GM19025 (cell line): Measurements from ENCODE around the gene AKR1E2.
"Not testable (repeated sequence)": the region's sequence is repeated elsewhere in the genome, so short reads cannot be mapped to it uniquely, and the experiment has no call there.

ENCODE experiments used
- ATAC-seq: cut with Tn5 transposase; IDR thresholded peaks from one replicate; pipeline ENCODE4 v1.9.1; 2021; ENCODE audit warnings: mild to moderate bottlenecking, low read depth, moderate library complexity; ENCODE audit not compliant: unreplicated experiment

The AKR1E2 gene

GRCh38 chr10:4812046-4812445, 14.0 kb upstream of the AKR1E2 start:
- ATAC-seq = no peak

GRCh38 chr10:4813023-4813422, 13.0 kb upstream of the AKR1E2 start:
- no peak for ATAC-seq

GRCh38 chr10:4813496-4813895, 12.5 kb upstream of the AKR1E2 start:
- ATAC-seq = no peak

- ATAC-seq = not testable (repeated sequence)
Measured at GRCh38 chr10:4815646-4816180, 10.3 kb upstream of the AKR1E2 start.

- no peak for ATAC-seq
Measured at GRCh38 chr10:4816966-4817365, 9.0 kb upstream of the AKR1E2 start.

- ATAC-seq = no peak
Measured at GRCh38 chr10:4819067-4819466, 6.9 kb upstream of the AKR1E2 start.

GRCh38 chr10:4819707-4820106, 6.3 kb upstream of the AKR1E2 start:
- ATAC-seq = no peak

- ATAC-seq = no peak
Measured at GRCh38 chr10:4820804-4821401, 5.1 kb upstream of the AKR1E2 start.

- no peak for ATAC-seq
Measured at GRCh38 chr10:4822208-4822607, 3.8 kb upstream of the AKR1E2 start.

- no peak for ATAC-seq
Measured at GRCh38 chr10:4824791-4825310, 1.2 kb upstream of the AKR1E2 start.

- no peak for ATAC-seq
Measured at GRCh38 chr10:4825456-4825867, 545 bp upstream of the AKR1E2 start.

- ATAC-seq = no peak
Measured at GRCh38 chr10:4826792-4827324, 851 bp downstream of the AKR1E2 start.

GRCh38 chr10:4828005-4828404, 2.0 kb downstream of the AKR1E2 start:
- ATAC-seq = no peak

GRCh38 chr10:4830551-4830950, 4.5 kb downstream of the AKR1E2 start:
- ATAC-seq = no peak

- no peak for ATAC-seq
Measured at GRCh38 chr10:4831091-4831490, 5.1 kb downstream of the AKR1E2 start.

GRCh38 chr10:4833286-4833685, 7.3 kb downstream of the AKR1E2 start:
- ATAC-seq = no peak

- ATAC-seq = no peak
Measured at GRCh38 chr10:4834898-4835405, 8.9 kb downstream of the AKR1E2 start.

GRCh38 chr10:4835494-4835918, 9.5 kb downstream of the AKR1E2 start:
- ATAC-seq = no peak

GRCh38 chr10:4836416-4836969, 10.5 kb downstream of the AKR1E2 start:
- ATAC-seq = no peak

- ATAC-seq = no peak
Measured at GRCh38 chr10:4837551-4837950, 11.5 kb downstream of the AKR1E2 start.

- ATAC-seq = no peak
Measured at GRCh38 chr10:4838743-4839142, 12.7 kb downstream of the AKR1E2 start.

GRCh38 chr10:4839353-4839752, 13.3 kb downstream of the AKR1E2 start:
- ATAC-seq = no peak
